Lung (tissue), 12 donors: ENCODE data around the gene ANKS1B. TPM values are rescaled to one million over a fixed set of nuclear protein-coding genes. Genes with fewer than 3 reads are reported as not detected.

Experiments
- ATAC-seq: fragments of 200-7000 bp; cut with Tn5 transposase; one replicate; pipeline ENCODE4 v1.9.1; 2020; ENCODE audit warnings: moderate number of reproducible peaks; ENCODE audit not compliant: insufficient read depth, low FRiP score
- DNase-seq, 3 donors: peaks; one replicate each; pipeline ENCODE4 v3.0.0-alpha.2; 2013 to 2017
- H3K27ac ChIP-seq, 2 donors: one replicate each; pipeline ENCODE4 v1.5.1; 2013; ENCODE audit warnings: mild to moderate bottlenecking in 2 of 2, moderate library complexity in 2 of 2, control low read depth in 1 of 2, inconsistent platforms in 1 of 2, low read depth in 1 of 2, low read length in 1 of 2
- H3K27me3 ChIP-seq, 3 donors: one replicate each; pipeline ENCODE4 v1.5.1; 2013; ENCODE audit warnings: low read length in 2 of 3; ENCODE audit not compliant: control insufficient read depth in 3 of 3, insufficient read depth in 3 of 3
- H3K36me3 ChIP-seq, 4 donors: one replicate each; pipeline ENCODE4 v1.5.1; 2013; ENCODE audit warnings: low read length in 4 of 4, mild to moderate bottlenecking in 1 of 4, moderate library complexity in 1 of 4; ENCODE audit not compliant: control insufficient read depth in 4 of 4, insufficient read depth in 4 of 4
- H3K4me1 ChIP-seq, 5 donors: one replicate each; pipeline ENCODE4 v1.5.1; 2013; ENCODE audit warnings: low read length in 5 of 5, mild to moderate bottlenecking in 2 of 5, moderate library complexity in 1 of 5; ENCODE audit not compliant: control insufficient read depth in 5 of 5, insufficient read depth in 5 of 5
- H3K4me3 ChIP-seq: one replicate; pipeline ENCODE4 v1.5.1; 2013; ENCODE audit warnings: mild to moderate bottlenecking, control low read depth, moderate library complexity
- H3K9ac ChIP-seq, 2 donors: one replicate each; pipeline ENCODE4 v1.5.1; 2013; ENCODE audit warnings: low read length in 2 of 2, control low read depth in 1 of 2; ENCODE audit not compliant: insufficient read depth in 1 of 2
- H3K9me3 ChIP-seq, 4 donors: one replicate each; pipeline ENCODE4 v1.5.1; 2013; ENCODE audit warnings: low read length in 3 of 4, mild to moderate bottlenecking in 1 of 4, moderate library complexity in 1 of 4; ENCODE audit not compliant: control insufficient read depth in 4 of 4, insufficient read depth in 3 of 4
- whole genome bisulfite sequencing, 2 donors: extraction: QIAGEN DNeasy Blood & Tissue Kit; methylation state at CpG; one replicate each; pipeline ENCODE4 v1.1.7; 2013; 5-methylcytosine and 5-hydroxymethylcytosine counted together
- polyA plus RNA-seq, 2 donors: library from polyadenylated mRNA; stranded (reverse); fragments of 200-250 nt; gene quantifications; one replicate each; pipeline ENCODE4 v1.2.1, GENCODE V29; 2013
- total RNA-seq, 2 donors: library from RNA; depleted of rRNA in 1 of 2; stranded (reverse); fragments of >200 nt in 1 of 2; gene quantifications; one replicate each; pipeline ENCODE4 v1.2.1, GENCODE V29; 2014 to 2021
- TF ChIP-seq, protein P1 (sequence below): IDR thresholded peaks from 2 replicates; pipeline ENCODE4 v1.5.1; 2012; ENCODE audit warnings: mild to moderate bottlenecking; ENCODE audit errors: control extremely low read depth, extremely low read depth
- donor health status: control.
- donor health status: control.
- donor health status: Bipolar disorder and iron deficiency.
- donor health status: healthy.
- donor health status: DM: yes; HTN: yes; CAD: no.

Gene ANKS1B
- total and polyA plus RNA-seq, 4 donors = 0.32 to 10.3 (median 3.7) TPM

DNA sequence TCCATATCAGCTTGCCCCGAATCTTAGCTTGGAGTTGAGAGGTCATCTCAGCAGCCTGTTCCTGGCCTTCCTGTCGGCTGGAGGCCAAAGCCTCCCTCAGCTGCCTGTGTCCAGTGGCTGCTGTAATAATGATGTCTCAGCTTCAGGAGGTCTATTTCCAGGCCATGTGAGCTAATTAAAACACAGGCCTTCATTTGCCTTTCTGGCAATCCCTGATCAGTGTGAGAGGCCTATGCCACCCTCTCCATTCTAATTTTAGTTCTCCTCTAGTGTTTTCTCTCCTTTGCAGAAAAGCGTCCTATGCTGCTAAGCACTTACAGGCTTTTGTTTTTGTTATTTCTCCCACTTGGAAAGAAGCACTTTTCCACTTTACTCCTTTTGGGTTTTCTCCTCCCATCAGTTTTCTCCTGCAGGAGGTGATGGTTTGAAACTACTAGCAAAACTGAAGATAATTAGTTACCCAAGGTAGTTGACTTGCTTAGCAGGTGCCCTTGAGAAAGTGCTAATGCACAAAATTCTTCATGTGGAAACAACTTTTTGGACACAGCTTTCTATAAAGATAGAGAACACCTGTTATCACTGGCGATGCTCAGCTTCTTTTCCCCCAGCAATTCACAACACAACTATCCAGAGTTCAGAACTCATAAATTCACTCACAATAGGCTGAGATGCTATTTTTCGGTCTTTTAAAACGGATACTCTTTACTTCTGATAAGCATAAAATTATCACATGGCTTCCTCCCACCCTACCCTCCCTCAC is 592.5 kb downstream of the ANKS1B start:
- Histone ChIP-seq H3K36me3 (no peaks in the 10 kb centered on the region), H3K4me3 (no peak overlapping the region), H3K27me3 (no peaks in the 10 kb centered on the region), H3K27ac (no peak overlapping the region), H3K9ac (no peak overlapping the region), H3K4me1 (peaks cover 0 to 15% (median 3%) of the 10 kb centered on the region in 5 donors), H3K9me3 (no peaks in the 10 kb centered on the region)
- WGBS, 2 donors = 83 to 89% methylated on average over 6 of the region's 6 CpGs
- TF ChIP-seq, protein P1, sequence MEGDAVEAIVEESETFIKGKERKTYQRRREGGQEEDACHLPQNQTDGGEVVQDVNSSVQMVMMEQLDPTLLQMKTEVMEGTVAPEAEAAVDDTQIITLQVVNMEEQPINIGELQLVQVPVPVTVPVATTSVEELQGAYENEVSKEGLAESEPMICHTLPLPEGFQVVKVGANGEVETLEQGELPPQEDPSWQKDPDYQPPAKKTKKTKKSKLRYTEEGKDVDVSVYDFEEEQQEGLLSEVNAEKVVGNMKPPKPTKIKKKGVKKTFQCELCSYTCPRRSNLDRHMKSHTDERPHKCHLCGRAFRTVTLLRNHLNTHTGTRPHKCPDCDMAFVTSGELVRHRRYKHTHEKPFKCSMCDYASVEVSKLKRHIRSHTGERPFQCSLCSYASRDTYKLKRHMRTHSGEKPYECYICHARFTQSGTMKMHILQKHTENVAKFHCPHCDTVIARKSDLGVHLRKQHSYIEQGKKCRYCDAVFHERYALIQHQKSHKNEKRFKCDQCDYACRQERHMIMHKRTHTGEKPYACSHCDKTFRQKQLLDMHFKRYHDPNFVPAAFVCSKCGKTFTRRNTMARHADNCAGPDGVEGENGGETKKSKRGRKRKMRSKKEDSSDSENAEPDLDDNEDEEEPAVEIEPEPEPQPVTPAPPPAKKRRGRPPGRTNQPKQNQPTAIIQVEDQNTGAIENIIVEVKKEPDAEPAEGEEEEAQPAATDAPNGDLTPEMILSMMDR = no peak
- ATAC-seq = no peak
- DNase-seq = no peak

DNA sequence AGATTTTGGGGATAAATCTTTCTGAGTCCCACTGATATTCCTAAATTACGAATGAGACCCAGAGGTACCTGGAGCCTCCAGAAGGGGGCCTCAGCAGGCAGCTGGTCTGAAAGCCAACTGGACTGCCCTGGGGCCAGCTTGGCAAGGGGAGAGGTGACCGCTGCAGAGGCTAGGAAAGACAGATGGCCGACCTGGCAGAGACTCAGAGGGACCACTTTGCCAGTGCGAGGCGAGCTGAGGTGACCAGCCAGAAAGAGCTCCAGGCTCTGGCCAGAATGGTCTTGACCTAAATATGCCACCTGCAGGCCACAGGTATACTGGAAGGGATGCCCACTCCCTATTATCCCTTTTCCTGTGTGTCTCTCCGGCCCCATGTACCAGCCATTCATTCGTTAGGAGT is 594.0 kb downstream of the ANKS1B start:
- Histone ChIP-seq H3K4me1 (peaks cover 0 to 22% (median 3%) of the 10 kb centered on the region in 5 donors), H3K4me3 (no peak overlapping the region), H3K27me3 (no peaks in the 10 kb centered on the region), H3K36me3 (no peaks in the 10 kb centered on the region), H3K9me3 (no peaks in the 10 kb centered on the region), H3K9ac (no peak overlapping the region), H3K27ac (no peak overlapping the region)
- 80 to 81% methylated on average over 7 of the region's 7 CpGs for WGBS, 2 donors
- ATAC-seq (no peak), DNase-seq (no peak)
- TF ChIP-seq, protein P1 = no peak

DNA sequence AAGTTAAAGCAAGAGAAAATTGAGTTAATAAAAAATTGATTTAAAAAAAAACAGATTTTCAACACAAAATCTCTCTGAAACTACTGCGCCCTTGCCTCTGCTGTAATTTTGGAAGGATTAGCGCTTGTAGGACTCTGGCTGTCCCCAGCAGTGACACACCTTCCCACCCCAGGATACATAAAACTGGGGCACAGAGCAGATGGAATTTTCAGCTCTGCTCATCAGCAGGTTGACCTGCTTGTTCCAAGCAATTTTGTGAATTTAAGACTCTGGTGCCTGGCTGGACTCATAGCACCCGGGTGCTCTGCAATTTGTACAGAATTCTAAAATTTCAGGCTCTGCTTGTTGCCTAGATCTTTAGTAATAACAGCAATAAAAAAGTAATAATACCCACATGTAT is 595.0 kb downstream of the ANKS1B start:
- H3K9ac ChIP-seq = no peak overlapping the region
- TF ChIP-seq, protein P1 = no peak
- no peak for DNase-seq
- H3K4me3 ChIP-seq = no peak overlapping the region
- no peaks in the 10 kb centered on the region for H3K27me3 ChIP-seq
- no peak for ATAC-seq
- H3K9me3 ChIP-seq = no peaks in the 10 kb centered on the region
- no peaks in the 10 kb centered on the region for H3K36me3 ChIP-seq
- 93 to 97% methylated on average over 3 of the region's 3 CpGs for WGBS, 2 donors
- no peak overlapping the region for H3K27ac ChIP-seq
- peaks cover 0 to 24% (median 3%) of the 10 kb centered on the region in 5 donors for H3K4me1 ChIP-seq
